SK-N-SH treated with all-trans-retinoic acid at 6 μM for 48 hours (cell line): ENCODE results near the gene SERPINA1.

Experiments used
- ATAC-seq: fragments of 200-7000 bp; cut with Tn5 transposase; 3 replicates; pipeline ENCODE4 v1.9.1; 2020; ENCODE audit warnings: mild to moderate bottlenecking, moderate library complexity
- ARNTL ChIP-seq: fragments of 450-650 bp; formaldehyde crosslinking; IDR thresholded peaks from 2 replicates; pipeline ENCODE4 v1.5.0; 2020; ENCODE audit warnings: low read depth, mild to moderate bottlenecking, moderate library complexity, borderline replicate concordance
- BACH2 ChIP-seq: fragments of 250-450 bp; sonication (Bioruptor Pico); IDR thresholded peaks from 2 replicates; pipeline ENCODE4 v1.9.0; 2021; ENCODE audit warnings: mild to moderate bottlenecking, borderline replicate concordance
- CSDC2 ChIP-seq: fragments of 250-450 bp; sonication (Bioruptor Pico); IDR thresholded peaks from 2 replicates; pipeline ENCODE4 v1.5.0; 2020; ENCODE audit warnings: mild to moderate bottlenecking, moderate library complexity
- ESRRG ChIP-seq: fragments of 250-450 bp; sonication (Bioruptor Pico); IDR thresholded peaks from 2 replicates; pipeline ENCODE4 v1.6.1; 2021; ENCODE audit warnings: mild to moderate bottlenecking
- GLIS3 ChIP-seq: fragments of 250-450 bp; sonication (Bioruptor Pico); IDR thresholded peaks from 2 replicates; pipeline ENCODE4 v1.5.0; 2020; ENCODE audit warnings: mild to moderate bottlenecking, moderate library complexity
- ISL1 ChIP-seq: fragments of 250-450 bp; sonication (Bioruptor Pico); IDR thresholded peaks from 2 replicates; pipeline ENCODE4 v2.1.2; 2022; ENCODE audit warnings: mild to moderate bottlenecking, moderate library complexity
- OSR1 ChIP-seq: fragments of 250-450 bp; sonication (Bioruptor Pico); IDR thresholded peaks from 2 replicates; pipeline ENCODE4 v1.8.0; 2022; ENCODE audit warnings: moderate library complexity, mild to moderate bottlenecking, inconsistent platforms
- PPARA ChIP-seq: fragments of 250-450 bp; sonication (Bioruptor Pico); IDR thresholded peaks from 2 replicates; pipeline ENCODE4 v1.5.0; 2020; ENCODE audit warnings: mild to moderate bottlenecking, borderline replicate concordance
- RARB ChIP-seq: fragments of 250-450 bp; sonication (Bioruptor Pico); IDR thresholded peaks from 2 replicates; pipeline ENCODE4 v1.8.0; 2021; ENCODE audit warnings: mild to moderate bottlenecking, moderate library complexity
- SNAI2 ChIP-seq: fragments of 250-450 bp; sonication (Bioruptor Pico); IDR thresholded peaks from 2 replicates; pipeline ENCODE4 v1.5.0; 2020; ENCODE audit warnings: mild to moderate bottlenecking, moderate library complexity
- TCF4 ChIP-seq: fragments of 250-450 bp; sonication (Bioruptor Pico); IDR thresholded peaks from 2 replicates; pipeline ENCODE4 v1.8.0; 2021; ENCODE audit warnings: mild to moderate bottlenecking, moderate library complexity, borderline replicate concordance
- TOX ChIP-seq: fragments of 250-450 bp; sonication (Bioruptor Pico); IDR thresholded peaks from 2 replicates; pipeline ENCODE4 v1.8.0; 2021; ENCODE audit warnings: mild to moderate bottlenecking, moderate library complexity, borderline replicate concordance
- ZC3H10 ChIP-seq: fragments of 250-450 bp; sonication (Bioruptor Pico); IDR thresholded peaks from 2 replicates; pipeline ENCODE4 v1.5.1; 2021; ENCODE audit warnings: mild to moderate bottlenecking, moderate library complexity
- ZFP3 ChIP-seq: fragments of 250-450 bp; sonication (Bioruptor Pico); IDR thresholded peaks from 2 replicates; pipeline ENCODE4 v1.5.0; 2020; ENCODE audit warnings: mild to moderate bottlenecking, moderate library complexity
- ZFP30 ChIP-seq: fragments of 450-650 bp; formaldehyde crosslinking; IDR thresholded peaks from 2 replicates; pipeline ENCODE4 v1.5.0; 2022; ENCODE audit warnings: mild to moderate bottlenecking, moderate library complexity
- ZNF565 ChIP-seq: fragments of 450-650 bp; formaldehyde crosslinking; conservative IDR thresholded peaks from 2 replicates; pipeline ENCODE4 v1.5.0; 2020; ENCODE audit warnings: low read depth, mild to moderate bottlenecking, moderate library complexity
- ZNF70 ChIP-seq: fragments of 450-650 bp; formaldehyde crosslinking; IDR thresholded peaks from 2 replicates; pipeline ENCODE4 v1.5.0; 2020; ENCODE audit warnings: mild to moderate bottlenecking, moderate library complexity
- ZNF8 ChIP-seq: fragments of 450-650 bp; formaldehyde crosslinking; IDR thresholded peaks from 2 replicates; pipeline ENCODE4 v1.5.0; 2020; ENCODE audit warnings: mild to moderate bottlenecking, moderate library complexity
- TF ChIP-seq, protein P1 (sequence below): fragments of 250-450 bp; sonication (Bioruptor Pico); IDR thresholded peaks from 2 replicates; pipeline ENCODE4 v1.8.0; 2021; ENCODE audit warnings: low read depth, mild to moderate bottlenecking, moderate library complexity, borderline replicate concordance
- TF ChIP-seq, protein P2 (sequence below): fragments of 250-450 bp; sonication (Bioruptor Pico); IDR thresholded peaks from 2 replicates; pipeline ENCODE4 v1.8.0; 2020; ENCODE audit warnings: mild to moderate bottlenecking, moderate library complexity, borderline replicate concordance
- TF ChIP-seq, protein P3 (sequence below): fragments of 250-450 bp; sonication (Bioruptor Pico); IDR thresholded peaks from 2 replicates; pipeline ENCODE4 v1.5.1; 2020; ENCODE audit warnings: low read depth, mild to moderate bottlenecking, moderate library complexity
- TF ChIP-seq, protein P4 (sequence below): fragments of 250-450 bp; sonication (Bioruptor Pico); IDR thresholded peaks from 2 replicates; pipeline ENCODE4 v1.5.1; 2021; ENCODE audit warnings: mild to moderate bottlenecking, moderate library complexity

The SERPINA1 gene

DNA sequence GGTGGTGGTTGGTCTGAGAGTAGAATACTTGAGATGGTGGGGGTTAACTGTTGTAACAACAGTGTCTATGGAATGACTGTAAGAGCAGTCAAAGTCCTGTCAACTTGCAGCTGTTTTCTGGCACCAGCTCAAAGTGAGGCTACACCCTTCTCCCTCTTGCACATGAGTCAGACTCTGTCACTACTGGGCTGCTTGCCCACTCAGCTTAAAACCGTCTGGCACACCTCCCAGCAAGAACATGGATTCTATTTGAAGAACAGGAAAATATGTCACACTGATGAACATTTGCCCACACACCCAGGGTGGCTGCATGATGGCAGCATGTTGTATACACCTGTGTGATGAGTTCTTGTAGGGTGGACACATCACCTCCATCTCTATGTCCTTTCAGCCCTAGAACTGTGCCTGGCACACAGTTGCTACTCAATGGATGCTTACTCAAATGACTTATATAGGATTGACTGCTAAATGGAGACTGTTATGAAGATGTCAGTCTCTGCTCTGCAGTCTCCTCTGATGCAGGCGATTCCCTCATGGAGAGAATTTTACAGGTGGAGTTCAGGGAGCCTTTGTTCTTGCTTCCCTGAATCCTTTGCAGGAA is 46.0 kb downstream of the SERPINA1 start:
- TF ChIP-seq ARNTL: no peak
- TF ChIP-seq, protein P1, sequence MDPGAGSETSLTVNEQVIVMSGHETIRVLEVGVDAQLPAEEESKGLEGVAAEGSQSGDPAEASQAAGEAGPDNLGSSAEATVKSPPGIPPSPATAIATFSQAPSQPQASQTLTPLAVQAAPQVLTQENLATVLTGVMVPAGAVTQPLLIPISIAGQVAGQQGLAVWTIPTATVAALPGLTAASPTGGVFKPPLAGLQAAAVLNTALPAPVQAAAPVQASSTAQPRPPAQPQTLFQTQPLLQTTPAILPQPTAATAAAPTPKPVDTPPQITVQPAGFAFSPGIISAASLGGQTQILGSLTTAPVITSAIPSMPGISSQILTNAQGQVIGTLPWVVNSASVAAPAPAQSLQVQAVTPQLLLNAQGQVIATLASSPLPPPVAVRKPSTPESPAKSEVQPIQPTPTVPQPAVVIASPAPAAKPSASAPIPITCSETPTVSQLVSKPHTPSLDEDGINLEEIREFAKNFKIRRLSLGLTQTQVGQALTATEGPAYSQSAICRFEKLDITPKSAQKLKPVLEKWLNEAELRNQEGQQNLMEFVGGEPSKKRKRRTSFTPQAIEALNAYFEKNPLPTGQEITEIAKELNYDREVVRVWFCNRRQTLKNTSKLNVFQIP: no peak
- no peak for TF ChIP-seq ZNF565 (CRISPR knock-in tag)
- no peak for TF ChIP-seq ZNF70 (CRISPR knock-in tag)
- TF ChIP-seq, protein P2, sequence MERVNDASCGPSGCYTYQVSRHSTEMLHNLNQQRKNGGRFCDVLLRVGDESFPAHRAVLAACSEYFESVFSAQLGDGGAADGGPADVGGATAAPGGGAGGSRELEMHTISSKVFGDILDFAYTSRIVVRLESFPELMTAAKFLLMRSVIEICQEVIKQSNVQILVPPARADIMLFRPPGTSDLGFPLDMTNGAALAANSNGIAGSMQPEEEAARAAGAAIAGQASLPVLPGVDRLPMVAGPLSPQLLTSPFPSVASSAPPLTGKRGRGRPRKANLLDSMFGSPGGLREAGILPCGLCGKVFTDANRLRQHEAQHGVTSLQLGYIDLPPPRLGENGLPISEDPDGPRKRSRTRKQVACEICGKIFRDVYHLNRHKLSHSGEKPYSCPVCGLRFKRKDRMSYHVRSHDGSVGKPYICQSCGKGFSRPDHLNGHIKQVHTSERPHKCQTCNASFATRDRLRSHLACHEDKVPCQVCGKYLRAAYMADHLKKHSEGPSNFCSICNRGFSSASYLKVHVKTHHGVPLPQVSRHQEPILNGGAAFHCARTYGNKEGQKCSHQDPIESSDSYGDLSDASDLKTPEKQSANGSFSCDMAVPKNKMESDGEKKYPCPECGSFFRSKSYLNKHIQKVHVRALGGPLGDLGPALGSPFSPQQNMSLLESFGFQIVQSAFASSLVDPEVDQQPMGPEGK (CRISPR knock-in tag): no peak
- TF ChIP-seq, protein P3, sequence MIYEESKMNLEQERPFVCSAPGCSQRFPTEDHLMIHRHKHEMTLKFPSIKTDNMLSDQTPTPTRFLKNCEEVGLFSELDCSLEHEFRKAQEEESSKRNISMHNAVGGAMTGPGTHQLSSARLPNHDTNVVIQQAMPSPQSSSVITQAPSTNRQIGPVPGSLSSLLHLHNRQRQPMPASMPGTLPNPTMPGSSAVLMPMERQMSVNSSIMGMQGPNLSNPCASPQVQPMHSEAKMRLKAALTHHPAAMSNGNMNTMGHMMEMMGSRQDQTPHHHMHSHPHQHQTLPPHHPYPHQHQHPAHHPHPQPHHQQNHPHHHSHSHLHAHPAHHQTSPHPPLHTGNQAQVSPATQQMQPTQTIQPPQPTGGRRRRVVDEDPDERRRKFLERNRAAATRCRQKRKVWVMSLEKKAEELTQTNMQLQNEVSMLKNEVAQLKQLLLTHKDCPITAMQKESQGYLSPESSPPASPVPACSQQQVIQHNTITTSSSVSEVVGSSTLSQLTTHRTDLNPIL (CRISPR knock-in tag): no peak
- TF ChIP-seq OSR1 (CRISPR knock-in tag): no peak
- no peak for TF ChIP-seq SNAI2
- no peak for TF ChIP-seq ZFP30 (CRISPR knock-in tag)
- TF ChIP-seq TCF4 (CRISPR knock-in tag): no peak
- no peak for TF ChIP-seq PPARA (CRISPR knock-in tag)
- TF ChIP-seq ZC3H10 (CRISPR knock-in tag): no peak
- TF ChIP-seq ISL1 (CRISPR knock-in tag): no peak
- peak; percentile 87 for ATAC-seq

DNA sequence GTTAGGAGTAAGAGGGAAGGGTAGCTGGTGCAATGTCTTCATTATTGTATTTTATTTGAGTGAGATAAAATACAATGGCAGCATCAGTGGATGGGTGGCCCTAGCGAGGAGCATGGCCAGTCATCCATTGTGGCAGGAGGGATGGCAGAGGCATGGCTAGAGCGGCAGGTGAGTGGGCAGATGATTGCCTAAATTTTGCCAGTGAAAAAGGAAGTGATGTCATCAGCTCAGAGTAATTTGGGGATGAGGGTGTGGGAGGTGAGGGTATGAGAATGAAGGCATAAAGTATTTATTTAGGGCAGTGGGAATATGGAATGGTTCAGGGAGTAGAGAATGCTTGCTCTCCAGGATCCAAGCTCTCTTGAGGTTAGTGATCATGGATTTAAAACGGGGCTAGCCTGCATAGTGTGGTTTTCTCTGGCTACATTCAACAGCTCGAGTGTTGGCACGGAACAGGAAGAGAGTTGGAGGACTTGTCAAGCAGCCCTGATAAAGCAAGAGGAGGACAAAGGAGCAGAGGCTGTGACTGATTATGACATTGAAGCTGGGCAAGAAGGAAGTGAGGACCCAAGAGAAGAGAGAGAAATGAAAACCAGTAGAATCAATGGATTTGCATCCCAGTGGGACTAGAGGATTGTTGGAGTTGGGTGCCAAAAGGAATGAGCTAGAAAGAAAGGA is 46.6 kb downstream of the SERPINA1 start:
- peak; percentile 37 for ATAC-seq
- TF ChIP-seq ZNF8: no peak
- no peak for TF ChIP-seq ISL1 (CRISPR knock-in tag)
- TF ChIP-seq SNAI2: no peak
- TF ChIP-seq, protein P4, sequence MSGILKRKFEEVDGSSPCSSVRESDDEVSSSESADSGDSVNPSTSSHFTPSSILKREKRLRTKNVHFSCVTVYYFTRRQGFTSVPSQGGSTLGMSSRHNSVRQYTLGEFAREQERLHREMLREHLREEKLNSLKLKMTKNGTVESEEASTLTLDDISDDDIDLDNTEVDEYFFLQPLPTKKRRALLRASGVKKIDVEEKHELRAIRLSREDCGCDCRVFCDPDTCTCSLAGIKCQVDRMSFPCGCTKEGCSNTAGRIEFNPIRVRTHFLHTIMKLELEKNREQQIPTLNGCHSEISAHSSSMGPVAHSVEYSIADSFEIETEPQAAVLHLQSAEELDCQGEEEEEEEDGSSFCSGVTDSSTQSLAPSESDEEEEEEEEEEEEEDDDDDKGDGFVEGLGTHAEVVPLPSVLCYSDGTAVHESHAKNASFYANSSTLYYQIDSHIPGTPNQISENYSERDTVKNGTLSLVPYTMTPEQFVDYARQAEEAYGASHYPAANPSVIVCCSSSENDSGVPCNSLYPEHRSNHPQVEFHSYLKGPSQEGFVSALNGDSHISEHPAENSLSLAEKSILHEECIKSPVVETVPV (CRISPR knock-in tag): no peak
- TF ChIP-seq ARNTL: no peak
- no peak for TF ChIP-seq TOX (CRISPR knock-in tag)
- no peak for TF ChIP-seq ZNF565 (CRISPR knock-in tag)
- TF ChIP-seq, protein P1: no peak
- TF ChIP-seq RARB (CRISPR knock-in tag): no peak
- no peak for TF ChIP-seq GLIS3 (CRISPR knock-in tag)
- TF ChIP-seq PPARA (CRISPR knock-in tag): no peak
- TF ChIP-seq ESRRG (CRISPR knock-in tag): no peak
- no peak for TF ChIP-seq ZFP30 (CRISPR knock-in tag)
- TF ChIP-seq ZC3H10 (CRISPR knock-in tag): no peak
- no peak for TF ChIP-seq TCF4 (CRISPR knock-in tag)
- no peak for TF ChIP-seq BACH2
- no peak for TF ChIP-seq CSDC2 (CRISPR knock-in tag)
- no peak for TF ChIP-seq ZFP3 (CRISPR knock-in tag)
- TF ChIP-seq ZNF70 (CRISPR knock-in tag): no peak
- TF ChIP-seq, protein P2 (CRISPR knock-in tag): no peak
